GF-D8 (cell line): Measurements from ENCODE around the gene INTS4.
"Not testable (repeated sequence)": the region's sequence is repeated elsewhere in the genome, so short reads cannot be mapped to it uniquely, and the experiment has no call there.

Experiments
- DNase-seq: peaks from one replicate; lab custom pipeline; 2025; lab: John Stamatoyannopoulos, UW

INTS4 gene

GRCh38 chr11:78023426-78023825, 29.0 kb upstream of the INTS4 start:
- no peak for DNase-seq

DNA sequence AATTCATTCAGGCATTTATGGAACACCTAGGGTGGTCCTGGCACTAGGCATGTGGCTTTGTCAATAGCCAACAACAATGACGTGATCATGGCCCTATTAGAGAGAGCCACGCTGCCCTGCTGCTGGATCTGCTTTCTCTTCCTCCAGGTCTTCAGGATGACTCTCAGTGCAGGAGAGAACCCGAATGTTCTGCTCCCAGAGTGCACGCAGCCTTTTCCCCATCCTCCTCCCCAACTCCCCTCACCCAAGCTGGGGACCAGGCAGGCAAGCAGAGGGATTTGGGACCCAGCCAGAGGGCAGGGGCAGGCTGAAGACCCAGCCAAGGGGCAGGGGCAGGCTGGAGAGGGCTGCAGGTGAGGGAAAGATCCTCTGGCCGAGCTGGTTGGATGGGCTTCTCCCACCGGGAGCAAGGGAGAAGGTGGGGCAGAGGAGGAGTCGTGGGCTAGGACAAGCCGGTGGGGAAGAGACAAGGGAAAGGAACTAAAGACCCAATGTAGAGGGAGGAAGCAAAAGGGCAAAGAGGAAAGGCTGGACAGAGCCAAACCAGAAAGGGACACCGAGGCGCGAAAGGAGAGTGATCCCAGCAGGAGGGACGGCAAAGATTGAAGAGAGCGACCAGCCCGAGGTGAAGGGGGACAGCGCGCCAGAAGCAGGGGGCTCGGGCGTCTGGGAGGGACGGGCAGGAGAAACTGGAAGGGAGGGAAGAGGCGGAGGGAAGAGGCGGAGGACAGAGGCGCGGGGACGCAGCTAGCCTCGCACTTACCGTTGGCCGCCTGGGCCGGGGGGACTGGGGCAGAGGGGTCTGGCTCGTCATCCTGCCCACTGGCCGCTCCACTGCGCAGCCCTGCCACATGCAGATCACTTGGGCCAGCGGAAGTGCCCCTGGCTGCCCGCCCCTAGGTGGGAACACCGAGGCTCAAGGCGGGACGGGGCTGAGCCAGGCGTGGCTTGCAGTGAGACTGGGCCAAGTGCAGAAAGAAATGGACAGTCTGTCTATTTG, 28.2 kb upstream of the INTS4 start, which contains the start of gene KCTD14:
KCTD14 (minus strand) TSS at position 880 of the 1,000 bp plus-strand sequence; CDS start at position 853, 27 bp downstream.
- DNase-seq = no peak

GRCh38 chr11:78021611-78022010, 27.1 kb upstream of the INTS4 start:
- no peak for DNase-seq

DNA sequence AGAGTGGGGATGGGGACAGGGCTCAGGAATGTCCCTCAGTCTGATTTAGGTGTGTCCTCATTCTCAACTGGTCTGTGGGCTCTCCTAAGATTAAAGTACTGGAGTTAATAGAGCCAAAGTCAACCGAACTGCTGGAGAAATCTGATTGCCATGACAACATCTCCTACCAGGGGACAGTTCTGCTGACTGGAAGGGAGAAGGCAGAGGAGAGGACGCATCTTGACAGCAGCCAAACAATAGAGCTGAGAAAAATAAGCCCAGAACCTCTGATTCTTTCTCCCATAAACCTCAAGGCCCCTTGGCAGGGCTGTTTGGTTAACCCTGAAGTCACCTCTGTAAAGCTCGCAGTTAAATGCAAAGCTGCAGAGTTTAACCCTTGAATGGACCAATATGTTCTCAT, 25.8 kb upstream of the INTS4 start:
- DNase-seq = no peak

- no peak for DNase-seq
Observed at GRCh38 chr11:78019808-78020207, 25.3 kb upstream of the INTS4 start.

- no peak for DNase-seq
Observed at GRCh38 chr11:78015878-78016277, 21.4 kb upstream of the INTS4 start.

DNA sequence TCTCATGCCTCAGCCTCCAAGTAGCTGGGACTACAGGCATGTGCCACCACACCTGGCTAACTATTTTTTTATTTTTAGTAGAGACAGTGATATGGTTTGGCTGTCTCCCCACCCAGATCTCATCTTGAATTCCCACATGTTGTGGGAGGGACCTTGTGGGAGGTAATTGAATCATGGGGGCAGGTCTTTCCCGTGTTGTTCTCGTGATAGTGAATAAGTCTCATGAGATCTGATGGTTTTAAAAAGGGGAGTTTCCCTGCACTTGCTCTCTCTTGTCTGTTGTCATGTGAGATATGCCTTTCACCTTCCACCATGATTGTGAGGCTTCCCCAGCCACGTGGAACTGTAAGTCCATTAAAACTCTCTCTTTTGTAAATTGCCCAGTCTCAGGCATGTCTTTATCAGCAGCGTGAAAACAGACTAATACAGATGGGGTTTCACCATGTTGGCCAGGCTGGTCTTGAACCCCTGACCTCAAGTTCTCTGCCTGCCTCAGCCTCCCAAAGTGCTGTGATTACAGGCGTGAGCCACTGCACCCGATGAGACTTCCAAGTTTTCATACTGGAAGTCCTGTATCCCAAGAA, 20.6 kb upstream of the INTS4 start:
- not testable (repeated sequence) for DNase-seq

- no peak for DNase-seq
Observed at GRCh38 chr11:78011301-78011700, 16.8 kb upstream of the INTS4 start.

GRCh38 chr11:78010755-78011154, 16.3 kb upstream of the INTS4 start:
- DNase-seq = no peak

DNA sequence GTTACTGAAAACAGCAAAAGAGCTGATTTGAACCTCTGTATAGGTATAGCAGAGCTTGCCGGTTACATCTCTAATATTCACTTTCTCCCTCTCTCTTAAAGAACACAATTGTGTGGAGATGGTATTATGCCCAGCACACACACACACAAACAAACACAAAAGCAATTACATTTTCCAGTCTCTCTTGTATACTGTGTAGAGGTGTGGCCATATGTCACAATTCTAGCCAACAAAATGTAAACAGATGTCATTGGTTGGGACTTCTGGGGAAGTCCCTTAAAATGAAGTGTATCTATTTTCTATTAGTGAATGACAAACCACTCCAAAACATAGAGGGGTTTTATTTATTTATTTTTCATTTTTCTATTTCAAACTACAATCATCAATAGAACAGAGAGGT, 15.8 kb upstream of the INTS4 start:
- DNase-seq = no peak

DNA sequence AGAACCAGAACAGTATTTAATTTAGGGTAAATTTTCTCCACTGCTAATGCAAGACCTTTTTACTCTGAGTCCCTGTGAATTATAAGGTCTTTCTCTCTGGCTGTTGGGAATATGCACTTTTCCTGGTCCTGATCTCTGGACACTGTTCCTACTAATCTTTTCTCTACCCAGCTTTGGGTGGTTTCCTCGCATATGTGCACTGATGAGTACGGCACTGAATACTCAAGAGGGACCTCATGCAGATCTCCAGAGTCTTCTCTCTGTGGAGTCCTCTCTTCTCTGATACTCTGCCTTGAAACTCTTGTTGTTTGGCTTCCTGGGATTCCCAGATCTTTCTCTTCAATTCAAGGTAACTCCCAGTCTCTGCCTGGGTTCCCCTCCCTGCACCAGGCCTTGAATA, 14.6 kb upstream of the INTS4 start:
- no peak for DNase-seq

DNA sequence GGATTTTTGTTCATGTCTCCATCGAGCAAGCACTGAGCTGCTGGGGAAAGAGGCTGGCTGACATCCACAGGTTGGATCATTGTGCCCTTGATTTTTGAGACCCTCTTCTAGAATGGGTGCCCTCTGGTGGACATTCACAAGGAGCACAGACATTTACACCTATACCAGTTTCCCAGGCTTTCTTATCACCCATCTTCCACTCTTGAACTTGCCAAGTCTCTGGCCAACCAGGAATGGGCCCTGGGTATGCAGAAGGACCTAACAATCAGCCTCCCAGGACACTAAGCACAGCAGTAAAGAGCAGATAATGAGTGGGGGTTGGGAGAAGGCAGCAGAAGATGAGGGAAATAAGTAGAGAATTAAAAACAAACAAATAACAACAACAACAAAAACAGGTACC, 5.7 kb upstream of the INTS4 start:
- DNase-seq = peak; percentile 52

- DNase-seq = no peak
Observed at GRCh38 chr11:77999446-78000030, 5.1 kb upstream of the INTS4 start.

GRCh38 chr11:77993902-77994301, 566 bp downstream of the INTS4 start:
- no peak for DNase-seq

- no peak for DNase-seq
Observed at GRCh38 chr11:77990981-77991380, 3.5 kb downstream of the INTS4 start.

GRCh38 chr11:77986456-77986855, 8.0 kb downstream of the INTS4 start:
- DNase-seq = not testable (repeated sequence)

DNA sequence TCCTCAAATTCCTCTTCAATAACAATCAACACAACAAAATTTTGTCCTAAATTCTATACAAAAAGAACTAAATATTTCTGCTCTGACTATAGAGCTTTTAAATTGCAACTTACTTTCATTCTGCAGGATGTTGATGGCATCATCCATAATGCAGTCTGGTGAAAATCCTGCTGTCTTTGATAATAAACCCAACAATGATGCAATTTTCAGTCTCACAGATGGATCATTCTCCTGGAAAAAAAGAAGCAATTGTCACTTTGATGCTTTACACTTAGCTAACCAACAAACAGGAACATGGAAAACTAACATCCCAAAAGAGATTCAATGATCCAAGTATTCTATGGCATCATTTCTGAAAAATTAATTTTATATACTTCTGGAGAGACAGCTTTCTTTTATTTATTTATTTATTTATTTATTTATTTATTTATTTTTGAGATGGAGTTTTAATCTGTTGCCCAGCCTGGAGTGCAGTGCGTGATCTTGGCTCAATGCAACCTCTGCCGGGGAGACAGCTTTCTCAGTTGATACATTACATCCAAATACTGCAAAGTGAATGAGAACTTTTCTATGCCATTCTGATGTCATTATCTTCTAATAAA, 13.0 kb downstream of the INTS4 start:
- no peak for DNase-seq

DNA sequence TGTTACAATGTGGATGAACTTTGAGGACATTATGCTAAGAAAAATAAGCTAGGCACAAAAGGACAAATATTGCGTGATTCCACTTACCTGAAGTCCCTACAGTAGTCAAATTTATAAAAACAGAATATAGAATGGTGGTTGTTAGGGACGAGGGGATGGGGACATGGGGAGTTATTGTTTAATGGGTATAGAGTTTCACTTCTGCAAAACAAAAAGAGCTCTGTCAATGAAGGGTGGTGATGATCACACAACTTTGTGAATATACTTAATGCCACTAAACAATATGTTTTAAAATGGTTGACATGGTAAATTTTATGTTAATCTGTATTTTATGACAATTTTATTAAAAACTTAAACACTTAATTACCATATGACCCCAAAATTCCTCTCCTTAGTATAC, 26.1 kb downstream of the INTS4 start:
- DNase-seq = no peak

DNA sequence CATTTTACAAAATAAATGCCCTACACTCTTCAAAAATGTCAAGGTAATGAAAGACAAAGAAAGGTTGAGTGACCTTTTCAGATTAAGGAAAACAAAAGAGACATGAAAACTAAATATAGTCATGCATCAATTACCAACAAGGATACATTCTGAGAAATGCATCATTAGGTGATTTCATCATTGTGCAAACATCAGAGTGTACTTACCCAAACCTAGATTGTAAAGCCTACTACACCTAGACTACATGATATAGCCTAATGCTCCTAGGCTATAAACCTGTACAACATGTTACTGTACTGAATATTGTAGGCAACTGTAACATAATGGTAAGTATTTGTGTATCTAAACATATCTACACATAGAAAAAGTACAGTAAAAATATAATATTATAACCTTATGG, 26.7 kb downstream of the INTS4 start:
- DNase-seq = no peak

GRCh38 chr11:77967121-77967520, 27.3 kb downstream of the INTS4 start:
- DNase-seq = no peak

DNA sequence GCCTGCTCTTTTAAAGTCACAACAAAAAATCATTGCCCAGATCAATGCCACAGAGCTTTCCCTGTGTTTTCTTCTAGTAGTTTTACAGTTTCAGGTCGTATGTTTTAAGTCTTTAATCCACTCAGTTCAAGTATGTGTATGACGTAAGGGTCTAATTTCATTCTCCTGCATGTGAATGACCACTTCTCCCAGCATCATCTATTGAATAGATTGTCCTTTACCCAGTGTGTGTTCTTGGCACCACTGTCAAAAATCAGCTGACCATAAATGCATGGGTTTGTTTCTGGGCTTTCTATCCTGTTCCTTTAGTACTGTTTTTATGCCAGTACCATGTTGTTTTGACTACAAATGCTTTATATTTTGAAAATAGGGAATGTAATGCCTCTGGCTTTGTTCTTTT, 28.1 kb downstream of the INTS4 start:
- no peak for DNase-seq

GRCh38 chr11:77959434-77959833, 35.0 kb downstream of the INTS4 start:
- no peak for DNase-seq
